Brain microvascular endothelial cell (primary cell): ENCODE data around the gene HOXD11.

ENCODE experiments used
- DNase-seq: peaks from one replicate; pipeline ENCODE4 v3.0.0-alpha.2; 2020
- H3K27ac ChIP-seq: fragments of 250-450 bp; sonication (Bioruptor Pico); 2 replicates; pipeline ENCODE4 v1.5.1; 2020; ENCODE audit warnings: mild to moderate bottlenecking, moderate library complexity
- H3K27me3 ChIP-seq: fragments of 250-450 bp; sonication (Bioruptor Pico); replicated peaks from 2 replicates; pipeline ENCODE4 v1.5.1; 2020; ENCODE audit warnings: mild to moderate bottlenecking
- H3K36me3 ChIP-seq: fragments of 250-450 bp; sonication (Bioruptor Pico); replicated peaks from 2 replicates; pipeline ENCODE4 v1.5.1; 2020; ENCODE audit warnings: mild to moderate bottlenecking
- H3K4me3 ChIP-seq: 2 replicates; pipeline ENCODE4 v1.5.1; 2011; ENCODE audit warnings: low read depth, mild to moderate bottlenecking, control low read depth, low read length, moderate library complexity
- CTCF ChIP-seq: IDR thresholded peaks from 2 replicates; pipeline ENCODE4 v1.5.1; 2011; ENCODE audit warnings: low read depth, mild to moderate bottlenecking, moderate library complexity, low read length, control low read depth, inconsistent platforms; ENCODE audit errors: missing control alignments
- in situ Hi-C: cut with HindIII; loops from 2 replicates; pipeline ENCODE4 v1.10.0; 2017; ENCODE audit warnings: low sequenced_read_pairs, low pct_ligation_motif_present

HOXD11 gene

DNA sequence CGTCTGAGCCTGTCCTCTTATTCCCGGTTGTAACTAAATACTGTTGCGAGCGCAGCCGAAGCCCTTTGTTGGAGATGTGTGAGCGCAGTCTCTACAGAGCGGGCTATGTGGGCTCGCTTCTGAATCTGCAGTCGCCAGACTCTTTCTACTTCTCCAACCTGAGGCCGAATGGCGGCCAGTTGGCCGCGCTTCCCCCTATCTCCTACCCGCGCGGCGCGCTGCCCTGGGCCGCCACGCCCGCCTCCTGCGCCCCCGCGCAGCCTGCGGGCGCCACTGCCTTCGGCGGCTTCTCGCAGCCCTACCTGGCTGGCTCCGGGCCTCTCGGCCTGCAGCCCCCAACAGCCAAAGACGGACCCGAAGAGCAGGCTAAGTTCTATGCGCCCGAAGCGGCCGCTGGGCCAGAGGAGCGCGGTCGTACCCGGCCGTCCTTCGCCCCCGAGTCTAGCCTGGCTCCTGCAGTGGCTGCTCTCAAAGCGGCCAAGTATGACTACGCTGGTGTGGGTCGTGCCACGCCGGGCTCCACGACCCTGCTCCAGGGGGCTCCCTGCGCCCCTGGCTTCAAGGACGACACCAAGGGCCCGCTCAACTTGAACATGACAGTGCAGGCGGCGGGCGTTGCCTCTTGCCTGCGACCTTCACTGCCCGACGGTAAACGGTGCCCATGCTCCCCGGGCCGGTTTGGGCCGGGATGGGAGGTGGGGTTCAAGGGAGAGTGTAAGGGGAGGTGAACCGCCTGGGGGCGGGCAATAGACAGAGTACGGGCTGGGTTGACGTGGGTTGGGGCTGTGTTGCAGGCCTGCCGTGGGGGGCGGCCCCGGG, 7.1 kb upstream of the HOXD11 start, which contains the start of gene HOXD12:
Gene HOXD12 (plus strand): TSS at position 68 of the 819 bp plus-strand sequence. CDS start 7 bp downstream, at position 75.
- no peak for TF ChIP-seq CTCF
- no peak within 1 kb of the TSS for H3K4me3 ChIP-seq
- H3K27me3 ChIP-seq: peaks cover 97% of the 10 kb centered on the region
- in situ Hi-C loops: loop anchor here (10.0 kb wide), 1 partner anchor 735 kb away; no protein-coding TSS in a partner anchor
- no peak for DNase-seq
- no peaks in the 10 kb centered on the region for H3K36me3 ChIP-seq
- no peak within 1 kb of the TSS for H3K27ac ChIP-seq

- H3K36me3 ChIP-seq: no peaks in the 10 kb centered on the region
- in situ Hi-C loops: no loop called here
- no peak for DNase-seq
- H3K4me3 ChIP-seq: no peak overlapping the region
- no peak for TF ChIP-seq CTCF
- peaks cover 97% of the 10 kb centered on the region for H3K27me3 ChIP-seq
- no peak overlapping the region for H3K27ac ChIP-seq
Observed at GRCh38 chr2:176100547-176101140, 6.4 kb upstream of the HOXD11 start.

DNA sequence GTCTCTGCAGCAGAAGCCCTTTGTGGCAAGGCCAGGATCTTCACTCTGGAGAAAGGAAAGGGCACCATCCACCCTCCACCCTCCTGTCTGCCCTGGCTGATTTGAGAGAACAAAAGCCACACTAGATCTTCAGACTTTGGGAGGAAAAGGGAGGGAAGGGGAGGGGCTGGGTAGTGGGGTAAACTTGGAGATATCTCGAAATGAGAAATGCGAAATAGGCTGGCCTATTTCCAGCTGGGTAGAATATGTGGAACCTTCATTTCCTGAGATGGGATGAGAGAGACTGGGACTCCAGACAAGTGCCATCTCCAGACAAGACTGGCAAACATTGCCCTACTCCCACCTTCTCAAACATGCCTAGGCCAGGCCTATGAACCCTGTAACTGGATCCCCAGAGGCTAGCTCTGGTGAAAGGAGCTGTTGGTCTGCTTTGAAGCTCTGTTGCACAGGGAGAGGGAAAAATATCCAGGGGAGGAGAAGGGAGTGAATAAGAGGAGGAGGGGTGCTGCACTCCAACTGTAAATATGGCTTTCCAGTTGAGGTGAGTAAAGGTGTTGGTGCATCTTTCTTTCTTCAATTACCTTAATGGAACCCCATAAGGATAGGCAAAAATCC, 5.8 kb upstream of the HOXD11 start:
- Histone ChIP-seq H3K36me3 (no peaks in the 10 kb centered on the region), H3K27me3 (peaks cover 97% of the 10 kb centered on the region), H3K4me3 (no peak overlapping the region), H3K27ac (no peak overlapping the region)
- DNase-seq: no peak
- no peak for TF ChIP-seq CTCF
- in situ Hi-C loops: no loop called here

DNA sequence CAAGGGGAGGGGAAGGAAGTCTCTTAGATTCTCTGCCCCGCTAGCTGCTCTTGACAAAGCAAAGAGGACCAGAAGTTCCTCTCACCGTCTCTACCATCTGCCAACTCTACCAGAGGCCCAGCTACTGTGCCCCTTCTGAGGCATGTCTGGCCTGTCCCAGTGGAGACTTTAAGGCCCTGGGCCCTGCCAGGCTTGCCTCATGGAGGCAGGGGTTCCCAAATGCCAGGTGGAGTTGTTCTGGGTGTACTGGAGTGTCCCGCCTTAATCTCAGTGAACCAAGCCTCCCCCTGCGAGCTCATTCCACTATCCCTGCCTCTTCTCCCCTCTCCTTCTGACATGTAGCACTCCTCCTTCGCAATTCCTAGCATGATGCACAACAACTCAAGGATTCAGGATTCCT, 5.2 kb upstream of the HOXD11 start:
- no peaks in the 10 kb centered on the region for H3K36me3 ChIP-seq
- TF ChIP-seq CTCF: no peak
- DNase-seq: no peak
- in situ Hi-C loops: no loop called here
- H3K27me3 ChIP-seq: peaks cover 97% of the 10 kb centered on the region
- H3K4me3 ChIP-seq: no peak overlapping the region
- H3K27ac ChIP-seq: no peak overlapping the region

DNA sequence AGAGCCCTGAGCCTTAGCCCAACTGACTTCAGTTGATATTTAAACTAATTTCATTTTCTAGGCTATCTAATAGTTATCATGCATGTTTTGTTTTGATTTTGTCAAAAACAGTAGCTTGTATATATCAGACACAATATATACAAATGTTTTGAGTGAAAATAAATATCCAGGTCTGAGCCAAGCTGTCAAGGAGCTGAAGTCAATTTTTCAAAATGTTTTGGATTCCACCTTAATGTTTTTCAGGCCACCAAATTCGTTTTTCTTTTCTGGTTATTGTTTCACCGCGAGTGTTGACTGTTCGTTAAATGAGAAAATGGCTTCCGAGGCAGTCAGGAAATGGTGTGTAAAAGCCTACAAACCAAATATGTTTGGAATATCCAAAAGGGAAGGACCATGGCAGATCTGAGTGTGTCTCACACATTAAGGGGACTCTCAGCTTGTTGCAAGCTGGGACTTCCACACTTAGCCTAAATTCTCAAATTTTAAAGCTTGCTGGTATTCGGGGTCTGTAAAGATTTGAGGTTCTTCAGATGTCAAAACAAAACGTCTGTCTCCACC, 4.7 kb upstream of the HOXD11 start:
- Histone ChIP-seq H3K36me3 (no peaks in the 10 kb centered on the region), H3K27me3 (peaks cover 96% of the 10 kb centered on the region), H3K27ac (no peak overlapping the region), H3K4me3 (no peak overlapping the region)
- in situ Hi-C loops: no loop called here
- no peak for DNase-seq
- TF ChIP-seq CTCF: no peak
